Measurements from ENCODE around the gene RRBP1.
A peak's percentile ranks its signal among the peaks of the same experiment; 100 is the strongest.

The RRBP1 gene

GRCh38 chr20:17657079-17657825, 24.8 kb downstream of the RRBP1 start:
- no peak for DNase-seq (ENCODE audit: low read depth)
- TF ChIP-seq CTCF (conservative IDR thresholded peaks at IDR 0.05; ENCODE audit: control insufficient read depth, insufficient read depth, low read depth, low read length), result no peak
- H3K4me3 ChIP-seq (ENCODE audit: control insufficient read depth, low read depth, low read length), result no peak overlapping the region

GRCh38 chr20:17655865-17656479, 26.1 kb downstream of the RRBP1 start:
- DNase-seq (ENCODE audit: low read depth), result peak; percentile 69
- H3K4me3 ChIP-seq (ENCODE audit: control insufficient read depth, low read depth, low read length), result no peak overlapping the region
- no peak for TF ChIP-seq CTCF (conservative IDR thresholded peaks at IDR 0.05; ENCODE audit: control insufficient read depth, insufficient read depth, low read depth, low read length)

GRCh38 chr20:17655286-17655651, 26.8 kb downstream of the RRBP1 start:
- no peak for DNase-seq (ENCODE audit: low read depth)
- H3K4me3 ChIP-seq (ENCODE audit: control insufficient read depth, low read depth, low read length), result no peak overlapping the region
- TF ChIP-seq CTCF (conservative IDR thresholded peaks at IDR 0.05; ENCODE audit: control insufficient read depth, insufficient read depth, low read depth, low read length), result no peak

GRCh38 chr20:17654649-17655285, 27.3 kb downstream of the RRBP1 start:
- peak; percentile 64 for DNase-seq (ENCODE audit: low read depth)
- H3K4me3 ChIP-seq (ENCODE audit: control insufficient read depth, low read depth, low read length), result no peak overlapping the region
- peak; percentile 70 for TF ChIP-seq CTCF (conservative IDR thresholded peaks at IDR 0.05; ENCODE audit: control insufficient read depth, insufficient read depth, low read depth, low read length)

- no peak for TF ChIP-seq CTCF (conservative IDR thresholded peaks at IDR 0.05; ENCODE audit: control insufficient read depth, insufficient read depth, low read depth, low read length)
- no peak for DNase-seq (ENCODE audit: low read depth)
- H3K4me3 ChIP-seq (ENCODE audit: control insufficient read depth, low read depth, low read length), result no peak overlapping the region
Observed at GRCh38 chr20:17653835-17654648, 28.0 kb downstream of the RRBP1 start.

GRCh38 chr20:17652411-17652810, 29.6 kb downstream of the RRBP1 start:
- no peak overlapping the region for H3K4me3 ChIP-seq (ENCODE audit: control insufficient read depth, low read depth, low read length)
- DNase-seq (ENCODE audit: low read depth), result no peak

More at GRCh38 chr20:17652411-17652810, 29.6 kb downstream of the RRBP1 start:
- TF ChIP-seq CTCF (conservative IDR thresholded peaks at IDR 0.05; ENCODE audit: control insufficient read depth, insufficient read depth, low read depth, low read length), result no peak

All from fibroblast of mammary gland (primary cell).